GM23338 (cell line): ENCODE data around the gene TTLL9.

Source experiments
- CTCF ChIP-seq, 2 experiments: fragments of 200-600 bp in 1 of 2; sonication (generic) in 1 of 2; conservative IDR thresholded peaks; 2 replicates each; pipeline versions ENCODE4 v1.5.1 to v1.6.1; 2016 to 2017; ENCODE audit warnings: antibody characterized with exemption in 2 of 2, low read depth in 2 of 2, mild to moderate bottlenecking in 2 of 2, moderate library complexity in 1 of 2
- EZH2 ChIP-seq: fragments of 200-600 bp; sonication (generic); IDR thresholded peaks from one replicate; pipeline ENCODE4 v1.8.0; 2017; ENCODE audit warnings: antibody characterized with exemption, mild to moderate bottlenecking, low read depth; ENCODE audit not compliant: unreplicated experiment
- JUNB ChIP-seq: IDR thresholded peaks from one replicate; pipeline ENCODE4 v1.6.1; 2016; ENCODE audit warnings: antibody characterized with exemption; ENCODE audit not compliant: unreplicated experiment
- POLR2AphosphoS5 ChIP-seq: IDR thresholded peaks from 2 replicates; pipeline ENCODE4 v1.6.1; 2016; ENCODE audit warnings: antibody characterized with exemption, low read depth

DNA sequence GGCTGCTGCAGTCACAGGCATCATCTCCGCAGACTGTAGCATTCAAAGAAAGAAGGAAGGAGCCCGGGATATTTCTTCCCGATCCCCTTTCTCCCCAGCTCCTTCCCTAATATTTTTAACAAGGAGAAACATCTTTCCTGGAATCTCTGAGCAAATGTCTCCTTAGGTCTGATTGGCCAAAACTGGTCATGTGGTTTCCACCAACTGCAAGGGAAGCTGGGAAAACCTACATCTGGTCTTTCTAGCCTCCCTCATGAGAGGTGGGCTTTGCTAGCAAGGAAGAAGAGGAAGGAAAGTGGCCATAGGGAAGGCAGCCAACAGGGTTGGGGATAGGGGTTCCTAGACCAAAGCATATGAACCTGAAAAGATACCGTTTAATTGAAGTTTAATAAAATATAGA lies 46.3 kb downstream of the TTLL9 start:
- no peak for TF ChIP-seq JUNB
- no peak for TF ChIP-seq POLR2AphosphoS5
- TF ChIP-seq CTCF (conservative IDR thresholded peaks at IDR 0.05; ENCODE audit: low read depth in 2 of 2), result no peak
- TF ChIP-seq EZH2, result no peak
